NCI-H526 treated with DMSO at 0.1 percent for 48 hours (cell line): Measurements from ENCODE around the gene MOB3B.

Source experiments
- DNase-seq: peaks from one replicate; lab custom pipeline; 2025; lab: John Stamatoyannopoulos, UW

MOB3B gene

DNA sequence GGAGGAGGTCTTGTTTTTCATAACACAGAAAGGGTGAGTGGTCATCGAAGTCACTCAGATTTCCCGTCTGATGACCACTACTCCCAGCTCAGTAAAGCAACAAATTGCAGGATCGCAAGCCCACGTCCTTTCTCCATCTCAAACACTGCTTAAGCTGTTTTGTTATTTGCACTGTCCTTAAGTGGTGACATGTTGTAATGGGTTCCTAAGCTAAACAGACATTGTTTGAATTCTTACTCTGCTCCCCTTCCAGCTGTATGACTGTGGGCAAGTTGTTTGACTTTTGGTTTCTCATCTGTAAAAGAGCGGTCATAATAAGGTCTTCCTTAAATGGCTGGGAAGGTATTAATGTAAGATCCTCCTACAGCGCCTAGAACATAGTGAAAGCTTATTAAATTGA, 169.9 kb downstream of the MOB3B start:
- no peak for DNase-seq

DNA sequence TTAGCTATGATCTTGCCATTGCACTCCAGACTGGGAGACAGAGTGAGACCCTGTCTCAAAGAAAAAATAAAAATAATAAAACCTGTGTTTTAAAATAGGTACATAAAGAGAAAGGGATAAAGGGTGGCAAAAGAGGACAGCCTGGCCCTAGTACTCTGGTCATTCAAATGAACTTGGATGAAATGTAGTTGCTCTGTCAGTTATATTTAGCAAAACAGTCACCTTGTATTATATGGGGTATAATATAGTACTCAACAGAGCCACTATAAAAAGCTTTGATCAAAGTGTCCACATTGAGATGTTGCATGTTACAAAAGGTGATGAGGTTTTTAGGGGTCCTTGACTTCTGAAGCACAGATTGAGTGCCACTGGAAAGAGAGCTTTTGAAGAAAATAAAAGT, 171.6 kb downstream of the MOB3B start:
- DNase-seq, result no peak

DNA sequence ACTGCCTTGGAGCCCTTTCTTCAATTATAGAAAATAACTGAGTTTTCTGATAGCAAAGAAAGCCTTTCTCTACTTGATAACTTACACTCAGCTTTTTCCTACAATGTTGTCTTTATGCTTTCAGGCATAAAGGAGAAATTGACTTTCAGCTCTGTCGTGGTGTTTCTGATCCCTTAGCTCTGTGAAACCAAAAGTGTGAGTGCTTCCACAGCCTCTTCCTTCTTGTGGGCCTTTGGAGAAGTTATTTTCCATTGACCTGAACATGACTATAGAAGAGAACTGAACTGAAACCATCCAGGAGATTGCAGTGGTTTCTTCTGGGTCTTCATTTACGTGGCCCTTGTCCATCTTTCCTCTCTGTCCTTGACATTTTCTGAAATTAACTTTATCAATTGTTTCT, 173.2 kb downstream of the MOB3B start:
- DNase-seq, result no peak

DNA sequence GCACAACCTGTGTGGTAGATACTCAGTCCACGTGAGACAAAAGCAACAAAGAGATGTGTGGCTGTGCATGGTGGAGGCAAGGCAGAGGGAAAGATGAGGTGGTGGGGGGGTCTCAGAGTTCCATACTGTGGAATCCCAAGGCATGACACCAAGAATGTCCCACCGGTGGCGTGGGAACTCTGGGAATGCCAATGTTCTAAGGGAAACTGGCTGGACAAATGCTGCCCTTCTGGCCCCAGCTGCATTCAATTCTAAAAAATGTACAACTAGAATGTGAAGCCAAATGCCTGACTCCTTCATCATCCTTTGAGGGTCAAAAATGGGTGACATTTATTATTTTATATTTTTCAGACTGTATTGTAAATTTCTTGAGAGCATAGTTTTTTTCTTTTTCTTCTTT, 174.4 kb downstream of the MOB3B start:
- DNase-seq, result no peak

DNA sequence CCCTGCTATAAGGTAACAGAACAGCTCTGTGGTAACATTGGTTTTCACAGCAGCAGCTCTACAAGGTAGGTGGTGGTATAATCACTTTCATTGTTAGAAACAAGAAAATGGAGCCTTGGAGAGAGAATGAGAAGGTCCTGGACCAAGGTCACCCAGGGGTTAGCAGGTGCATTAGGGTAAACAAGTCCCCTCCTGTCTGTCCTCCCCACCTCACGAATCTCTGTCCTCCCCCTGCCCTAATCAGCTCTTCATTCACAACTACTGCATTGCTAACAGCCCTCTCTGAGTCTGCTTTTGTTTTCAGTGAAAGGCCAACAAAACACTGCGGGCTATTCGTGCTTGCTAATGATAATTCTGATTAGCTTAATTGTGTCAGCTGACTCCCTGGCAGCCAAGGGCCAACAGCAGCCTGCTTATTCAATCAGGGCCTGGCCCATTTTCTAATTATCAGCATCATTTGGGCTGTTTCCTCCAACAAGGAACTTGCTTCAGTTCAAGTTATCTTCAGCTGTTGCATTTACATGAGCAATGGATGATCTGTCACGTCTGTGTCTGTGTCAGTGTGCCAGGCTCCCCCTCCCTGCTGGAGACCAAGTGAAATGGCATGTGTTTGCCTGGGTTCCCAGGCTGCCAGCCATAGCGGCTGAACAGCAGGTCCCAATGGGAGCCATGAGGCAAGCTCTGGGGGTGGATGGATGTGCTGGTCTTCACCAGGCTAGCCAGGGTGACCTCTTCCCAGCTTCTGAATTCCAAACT, 176.0 kb downstream of the MOB3B start:
- DNase-seq, result no peak

DNA sequence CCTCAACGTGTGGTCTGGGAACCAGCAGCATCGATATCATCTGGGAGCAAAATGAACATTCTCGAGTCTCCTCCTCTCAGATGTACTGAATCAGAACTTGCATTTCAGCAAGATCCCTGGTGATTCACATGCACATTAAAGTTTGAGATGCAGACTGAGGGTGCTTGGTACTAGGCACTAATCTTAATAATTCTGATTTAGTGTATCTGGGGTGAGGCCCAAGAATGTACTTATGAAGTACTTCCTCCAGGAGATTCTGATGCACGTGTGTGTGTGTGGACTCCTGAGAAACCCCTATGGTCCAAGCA, 176.5 kb downstream of the MOB3B start:
- DNase-seq, result no peak

DNA sequence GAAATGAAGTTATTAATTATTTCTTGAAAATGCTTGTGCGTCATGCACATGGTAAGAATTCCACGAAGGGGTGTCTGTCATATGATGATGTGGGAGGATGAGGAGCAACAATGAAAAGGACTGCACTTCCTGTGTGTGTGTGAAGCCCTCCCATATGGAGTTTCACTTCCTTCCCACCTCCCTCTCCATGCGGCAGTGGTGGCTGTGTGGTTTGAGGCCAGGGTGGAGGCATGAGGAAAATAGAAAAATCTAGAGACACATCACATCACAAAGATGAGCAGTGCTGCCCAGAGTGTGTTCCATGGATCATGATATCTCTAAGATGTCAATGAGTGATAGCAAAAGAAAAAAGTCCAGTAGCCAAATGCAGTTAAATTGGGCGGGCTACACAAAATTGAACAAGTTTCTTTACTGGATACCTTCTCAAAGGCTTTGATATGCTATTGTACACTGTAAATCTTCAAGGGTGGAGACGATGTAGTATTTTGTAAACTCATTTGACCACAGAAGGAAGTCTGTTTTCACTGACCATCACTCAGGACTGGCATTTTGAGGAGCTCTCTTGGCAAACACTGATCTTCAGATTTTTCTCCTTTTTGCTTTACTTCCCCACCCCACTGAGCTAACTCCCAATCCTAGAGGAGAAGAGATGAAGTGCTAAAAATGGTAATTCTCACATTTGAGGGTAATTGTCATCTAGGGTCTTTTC, 177.0 kb downstream of the MOB3B start:
- DNase-seq, result no peak

DNA sequence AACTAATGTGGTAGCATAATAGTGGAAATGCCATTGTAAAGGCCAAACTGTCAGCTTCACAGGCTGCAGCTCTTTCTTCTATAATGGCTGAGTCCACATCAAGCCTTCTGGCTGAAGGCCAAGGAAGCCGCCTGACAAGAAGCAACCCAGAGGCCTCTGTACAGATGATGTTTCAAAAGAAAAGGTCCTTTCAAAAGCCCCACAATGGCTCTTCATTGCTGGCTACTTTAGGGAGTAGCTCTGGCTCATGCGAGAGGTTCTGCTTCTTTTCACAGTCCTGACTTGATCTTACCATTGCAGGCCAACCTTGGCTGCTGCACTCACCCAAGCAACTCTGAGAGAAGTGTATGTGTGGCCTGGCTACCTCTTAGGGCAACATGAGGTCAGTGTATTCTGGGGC, 178.2 kb downstream of the MOB3B start:
- no peak for DNase-seq

DNA sequence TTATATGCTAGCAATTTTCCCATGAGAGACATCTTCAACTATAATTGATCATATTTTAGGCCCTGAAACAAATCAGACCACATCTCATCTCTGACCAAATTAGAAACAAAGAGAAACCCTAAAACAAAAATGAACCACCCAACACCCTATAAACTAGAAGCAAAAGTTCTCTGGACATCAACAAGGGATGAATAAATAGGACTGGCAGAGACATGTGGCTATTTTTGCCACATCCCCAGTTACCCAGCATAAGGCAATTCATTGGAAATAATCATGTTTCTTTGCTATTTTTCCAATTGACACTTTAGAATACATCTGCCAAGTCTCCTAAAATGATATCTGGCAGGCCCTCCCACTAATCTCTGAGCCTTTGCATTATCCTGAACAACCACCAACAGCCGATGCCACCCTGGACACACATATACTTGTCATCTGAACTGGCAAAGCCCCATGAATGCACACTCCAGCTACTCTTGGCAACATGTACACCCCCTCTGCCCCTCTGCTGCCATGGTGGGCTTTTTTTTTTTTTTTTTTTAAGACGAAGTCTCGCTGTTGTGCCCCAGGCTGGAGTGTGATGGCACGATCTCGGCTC, 179.1 kb downstream of the MOB3B start:
- DNase-seq, result no peak

DNA sequence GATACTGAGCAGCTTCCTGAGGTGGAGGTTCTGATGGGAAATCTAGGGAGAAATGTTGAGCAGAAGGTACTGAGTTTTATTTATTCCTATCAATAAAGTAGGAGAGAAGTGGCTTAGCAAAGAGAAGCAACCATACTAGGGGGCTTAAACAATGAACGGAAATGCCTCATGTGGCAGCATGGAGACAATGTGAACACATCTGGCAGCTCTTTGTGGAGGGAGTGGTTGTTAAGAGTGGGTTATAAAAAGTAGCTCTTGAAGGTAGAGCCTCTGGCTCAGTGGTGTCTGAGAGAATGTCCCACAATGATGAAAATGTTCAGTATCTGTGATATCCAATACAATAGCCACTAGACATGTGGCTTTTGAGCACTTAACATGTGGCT, 179.9 kb downstream of the MOB3B start:
- no peak for DNase-seq

DNA sequence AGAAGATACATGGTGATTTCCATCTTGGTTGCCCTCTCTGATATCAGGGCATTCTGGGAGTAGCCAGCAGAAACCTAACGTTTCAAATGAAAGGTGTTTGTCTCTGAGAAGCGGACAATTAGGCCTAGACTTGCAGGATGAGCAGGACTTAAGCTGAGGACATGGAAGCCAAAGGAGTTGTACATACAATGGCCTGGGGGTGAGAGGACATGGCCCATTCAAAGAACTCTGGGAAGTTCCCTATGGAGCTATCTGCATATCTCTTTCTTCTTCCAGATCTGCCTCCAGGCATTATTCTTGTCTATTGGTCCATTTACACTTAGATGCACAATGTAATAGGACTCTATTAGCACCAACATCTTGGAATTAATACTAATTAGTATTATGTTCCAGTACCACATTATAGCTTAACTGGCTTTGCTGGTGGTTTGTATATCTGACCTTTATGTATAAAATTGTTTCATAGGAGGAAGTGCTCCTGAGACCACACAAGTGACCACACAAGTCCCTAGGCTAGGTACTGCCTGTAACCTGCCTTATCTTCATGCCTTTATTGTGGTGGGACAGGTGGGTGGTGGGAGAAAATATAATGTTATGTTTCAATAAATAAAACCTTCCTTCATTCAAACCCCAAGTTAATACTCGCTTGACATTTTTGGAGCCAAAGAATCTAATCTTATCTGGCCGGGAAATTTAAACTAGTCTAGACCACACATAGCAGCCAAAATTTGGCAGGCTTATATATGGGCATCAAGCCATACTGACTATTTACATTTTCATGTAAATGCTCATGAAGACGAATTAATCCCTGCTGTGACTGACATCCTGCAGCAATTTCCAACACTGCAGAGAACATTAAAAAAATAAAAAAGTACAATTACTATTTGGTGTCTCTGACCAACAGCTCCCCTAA, 180.6 kb downstream of the MOB3B start:
- no peak for DNase-seq

DNA sequence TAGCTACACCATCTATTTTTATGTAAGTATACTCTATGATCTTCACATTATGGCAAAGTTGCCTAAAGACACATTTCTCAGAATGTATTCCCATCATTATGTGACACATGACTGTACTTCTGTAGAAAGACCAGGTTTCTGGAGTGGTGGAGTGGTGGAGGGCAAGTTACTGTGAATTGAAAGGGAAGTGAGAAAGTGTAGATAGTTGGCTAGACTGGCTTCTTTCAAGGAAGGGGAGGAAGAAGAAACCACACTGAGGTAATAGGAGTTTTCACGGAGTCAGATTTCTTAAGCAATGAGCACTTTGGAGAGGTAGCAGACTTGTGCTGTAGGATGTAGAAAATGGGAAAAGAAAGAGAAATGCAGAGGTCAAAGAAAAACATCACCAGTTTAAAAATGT, 181.7 kb downstream of the MOB3B start:
- DNase-seq, result no peak

DNA sequence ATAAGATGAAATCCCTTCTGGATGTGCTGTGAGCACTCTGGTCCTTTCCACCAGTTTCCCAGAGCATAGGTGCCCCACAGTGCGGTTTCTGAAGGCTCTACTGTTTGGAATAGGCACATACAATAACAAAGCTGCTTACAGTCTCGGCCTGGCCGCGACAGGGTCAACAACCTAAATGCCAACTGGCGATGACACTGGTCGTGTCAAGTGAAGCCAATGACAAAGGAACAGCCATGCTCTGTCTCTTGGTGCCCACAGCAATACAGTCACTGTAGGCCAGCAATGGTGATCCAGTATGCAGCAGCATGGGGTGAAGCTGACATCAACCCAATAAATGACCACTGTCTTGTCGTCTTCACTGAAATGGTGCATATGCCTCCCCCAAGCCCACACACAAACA, 184.8 kb downstream of the MOB3B start:
- no peak for DNase-seq

DNA sequence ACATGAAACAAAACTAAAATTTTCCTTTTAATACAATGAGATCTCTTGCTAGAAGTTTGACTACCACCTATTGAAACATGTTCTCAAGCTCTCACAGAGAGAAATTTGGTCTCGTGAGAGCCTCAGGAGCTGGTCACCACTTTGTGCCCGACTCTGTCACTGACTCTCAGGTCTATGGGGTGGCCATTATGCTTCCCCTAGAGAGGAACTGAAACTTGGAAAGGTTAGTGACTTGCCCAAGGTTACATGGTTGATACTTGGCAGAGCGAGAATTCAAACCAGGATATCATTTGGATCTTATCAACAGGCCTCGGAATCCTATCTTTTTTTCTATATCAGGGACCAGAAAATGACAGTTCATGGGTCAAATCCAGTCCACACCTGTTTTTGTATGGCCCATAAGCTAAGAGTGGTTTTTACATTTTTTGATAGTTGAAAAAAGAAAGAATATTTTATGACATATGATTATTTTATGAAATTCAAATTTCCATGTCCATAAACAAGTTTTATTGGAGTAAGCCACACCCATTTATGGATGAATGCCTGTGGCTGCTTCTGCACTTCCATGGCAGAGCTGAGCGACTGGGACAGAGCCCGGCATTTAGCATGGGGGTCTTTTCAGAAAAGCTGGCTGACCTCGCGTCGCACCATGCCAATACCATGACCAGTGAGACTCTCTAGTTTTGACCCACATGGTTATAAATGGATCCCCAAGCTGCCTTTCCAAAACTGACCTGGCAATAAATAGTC, 187.9 kb downstream of the MOB3B start:
- no peak for DNase-seq

DNA sequence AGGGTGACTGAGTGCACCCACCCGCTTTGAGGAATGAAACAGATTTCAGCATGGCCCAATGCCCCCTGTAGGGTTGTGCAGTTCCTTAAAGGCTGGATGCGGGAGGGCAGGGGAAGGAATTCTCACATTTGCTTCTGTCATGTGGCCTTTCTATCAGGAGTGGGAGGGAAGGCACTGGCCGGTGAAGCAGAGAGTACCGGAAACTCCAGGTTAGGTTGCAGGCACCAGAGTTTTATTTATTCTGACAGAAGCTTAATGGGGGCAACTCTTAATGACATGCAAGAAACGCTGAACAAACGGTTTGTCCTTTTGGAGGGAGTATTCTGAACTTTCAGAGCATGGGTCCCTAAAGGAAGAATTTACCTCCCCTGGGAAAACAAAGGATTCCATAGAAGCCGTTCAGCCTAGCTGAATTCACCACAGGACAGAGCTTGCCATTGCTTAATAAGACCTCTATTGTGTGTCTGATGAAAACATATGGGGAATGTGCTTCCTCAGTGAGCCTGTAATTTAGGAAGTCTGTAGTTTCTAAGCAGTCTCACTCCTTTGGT, 188.6 kb downstream of the MOB3B start:
- no peak for DNase-seq

DNA sequence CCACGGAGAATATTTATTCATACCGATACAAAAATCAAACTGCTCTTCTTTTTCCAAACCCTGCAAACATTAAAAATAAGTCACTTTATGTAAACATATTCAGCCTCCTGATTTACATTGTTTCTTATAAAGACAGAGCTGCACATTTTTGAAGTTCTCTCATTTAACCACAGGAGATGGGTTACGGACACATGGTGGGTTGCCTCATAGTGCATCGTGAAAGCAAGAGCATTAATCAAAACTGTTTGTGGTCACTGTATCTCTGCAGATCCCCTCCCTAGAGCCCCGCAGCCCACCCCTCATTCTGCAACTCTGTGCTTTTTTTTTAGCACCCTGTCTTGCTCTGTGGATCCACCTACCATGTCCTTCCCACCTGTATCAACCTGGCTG, 189.3 kb downstream of the MOB3B start:
- no peak for DNase-seq

DNA sequence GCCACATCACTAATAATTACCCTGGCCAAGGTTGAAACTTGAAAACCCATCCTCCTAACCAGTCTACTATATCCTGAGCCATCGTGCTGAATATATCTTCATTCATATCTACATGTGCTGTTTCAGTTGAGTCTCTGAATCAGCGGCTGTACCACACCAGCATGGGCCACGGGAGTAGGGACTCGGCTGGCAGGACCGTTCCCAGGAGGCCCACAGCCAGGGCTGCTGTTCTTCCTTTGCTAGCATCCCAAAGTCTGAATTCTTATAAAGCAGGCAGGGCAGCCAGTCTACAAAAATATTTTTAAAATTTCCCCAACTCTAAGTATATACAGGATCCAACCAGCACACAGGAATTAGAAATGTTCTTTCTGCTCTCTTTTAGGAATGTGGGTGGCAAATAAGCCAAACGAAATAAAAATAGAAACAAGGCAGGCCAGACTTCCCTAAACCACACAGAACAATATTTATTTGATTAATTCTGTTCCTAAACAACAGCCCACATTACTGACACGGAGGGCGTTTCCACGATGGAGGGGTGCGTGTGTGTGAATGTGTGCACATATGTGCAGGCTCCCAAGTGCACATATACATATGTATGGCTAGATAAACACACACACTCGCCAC, 189.8 kb downstream of the MOB3B start:
- no peak for DNase-seq

DNA sequence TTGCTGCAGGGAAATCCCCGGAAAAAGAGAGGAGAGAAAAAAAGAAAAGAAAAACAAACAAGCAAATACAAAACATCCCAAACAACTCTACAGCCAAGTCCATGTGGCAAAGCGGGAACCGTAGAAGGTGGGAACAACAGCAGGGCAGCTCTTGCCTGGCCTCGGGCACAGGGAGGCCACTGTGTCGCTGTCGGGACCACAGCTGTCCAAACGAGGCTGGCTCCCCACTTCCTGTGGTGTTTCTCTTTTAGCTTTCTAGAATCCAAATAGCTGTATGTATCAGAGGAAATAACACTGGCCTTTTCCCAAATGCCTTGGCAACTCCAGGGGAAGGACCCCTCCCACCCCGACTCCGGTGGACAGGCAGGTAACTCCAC, 191.1 kb downstream of the MOB3B start:
- no peak for DNase-seq

DNA sequence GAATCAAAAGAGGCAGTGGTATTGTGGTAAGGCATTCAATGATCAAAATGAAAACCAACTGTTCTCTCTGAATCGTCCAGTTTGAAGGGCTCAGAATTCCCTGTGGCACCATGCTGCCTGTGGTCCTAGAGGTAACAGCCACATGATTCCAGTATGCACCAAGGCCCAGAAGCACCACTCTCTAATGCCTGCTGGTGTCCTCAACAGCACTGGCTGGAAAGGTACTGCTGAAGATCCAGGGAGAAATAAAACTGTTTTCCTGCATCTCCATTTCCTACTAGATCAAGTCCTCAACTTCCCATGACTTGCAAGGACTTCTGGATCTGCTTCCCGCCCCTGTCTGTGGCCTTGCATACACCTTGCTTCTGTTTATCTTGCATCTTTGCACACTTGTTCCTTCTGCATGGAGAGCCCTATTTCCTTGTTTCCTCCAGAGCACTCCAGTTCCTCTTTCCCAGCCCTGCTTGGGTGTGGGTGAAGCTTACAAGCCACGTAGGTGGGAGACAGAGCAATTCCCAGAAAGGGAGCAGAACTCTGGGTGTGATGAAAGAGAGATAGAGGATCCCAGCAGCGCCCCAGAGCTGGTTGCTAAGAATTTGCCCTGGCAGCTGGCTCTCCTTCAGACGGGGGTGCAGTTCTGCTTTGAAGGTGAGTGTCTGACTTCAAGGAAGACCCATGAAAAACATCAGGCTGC, 191.6 kb downstream of the MOB3B start:
- no peak for DNase-seq

DNA sequence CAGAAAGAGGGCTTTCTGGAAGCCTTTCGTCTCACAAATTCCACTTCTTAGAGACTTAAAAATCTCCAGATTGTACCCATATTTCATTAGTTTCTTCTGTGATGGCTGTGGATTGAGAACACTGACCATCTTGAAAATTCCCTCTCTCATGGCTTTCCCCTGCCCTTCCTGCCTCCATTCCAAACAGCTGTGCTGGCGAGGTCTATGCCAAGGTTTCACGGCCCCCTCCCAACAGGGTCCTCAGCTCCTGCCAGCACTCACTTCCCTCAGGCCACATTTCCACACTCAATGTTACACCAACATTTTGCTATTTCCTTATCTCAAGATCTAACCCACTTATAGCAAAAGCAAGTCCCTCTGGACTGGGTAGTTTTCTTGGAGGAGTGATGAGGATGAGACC, 192.4 kb downstream of the MOB3B start:
- DNase-seq, result no peak

DNA sequence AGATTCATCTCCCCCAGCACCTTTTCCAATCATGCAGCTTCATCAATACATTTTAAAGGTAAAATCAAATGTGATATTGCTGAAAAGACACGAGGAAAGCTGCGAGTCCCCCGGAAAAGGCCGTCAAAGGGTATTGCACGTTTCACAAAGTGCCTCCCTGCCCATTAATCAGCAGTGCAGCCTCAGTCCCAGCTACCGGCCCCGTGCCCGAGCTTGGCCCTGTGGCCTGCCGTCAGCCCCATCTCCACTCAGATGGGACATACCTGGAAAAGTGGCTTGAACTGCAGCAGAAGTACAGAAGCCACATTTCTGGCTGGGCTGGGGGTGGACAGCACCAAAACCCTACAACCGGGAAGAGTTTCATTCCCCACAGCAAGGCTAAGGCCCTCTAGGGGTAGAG, 192.8 kb downstream of the MOB3B start:
- DNase-seq, result no peak
